Stimulated activated CD8-positive, alpha-beta memory T cell treated with anti-CD3 and anti-CD28 coated beads, Interleukin-12 subunit alpha, Interleukin-12 subunit beta, amount 100 ng/mL, for 24 hours (primary cell): ENCODE measurements around the gene INTS13.
"Not testable (repeated sequence)": the region's sequence is repeated elsewhere in the genome, so short reads cannot be mapped to it uniquely, and the experiment has no call there.

ENCODE experiments used
- DNase-seq: peaks from one replicate; pipeline ENCODE4 v3.0.0-alpha.2; 2020; ENCODE audit errors: extremely low read depth

Gene INTS13, protein sequence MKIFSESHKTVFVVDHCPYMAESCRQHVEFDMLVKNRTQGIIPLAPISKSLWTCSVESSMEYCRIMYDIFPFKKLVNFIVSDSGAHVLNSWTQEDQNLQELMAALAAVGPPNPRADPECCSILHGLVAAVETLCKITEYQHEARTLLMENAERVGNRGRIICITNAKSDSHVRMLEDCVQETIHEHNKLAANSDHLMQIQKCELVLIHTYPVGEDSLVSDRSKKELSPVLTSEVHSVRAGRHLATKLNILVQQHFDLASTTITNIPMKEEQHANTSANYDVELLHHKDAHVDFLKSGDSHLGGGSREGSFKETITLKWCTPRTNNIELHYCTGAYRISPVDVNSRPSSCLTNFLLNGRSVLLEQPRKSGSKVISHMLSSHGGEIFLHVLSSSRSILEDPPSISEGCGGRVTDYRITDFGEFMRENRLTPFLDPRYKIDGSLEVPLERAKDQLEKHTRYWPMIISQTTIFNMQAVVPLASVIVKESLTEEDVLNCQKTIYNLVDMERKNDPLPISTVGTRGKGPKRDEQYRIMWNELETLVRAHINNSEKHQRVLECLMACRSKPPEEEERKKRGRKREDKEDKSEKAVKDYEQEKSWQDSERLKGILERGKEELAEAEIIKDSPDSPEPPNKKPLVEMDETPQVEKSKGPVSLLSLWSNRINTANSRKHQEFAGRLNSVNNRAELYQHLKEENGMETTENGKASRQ

DNA sequence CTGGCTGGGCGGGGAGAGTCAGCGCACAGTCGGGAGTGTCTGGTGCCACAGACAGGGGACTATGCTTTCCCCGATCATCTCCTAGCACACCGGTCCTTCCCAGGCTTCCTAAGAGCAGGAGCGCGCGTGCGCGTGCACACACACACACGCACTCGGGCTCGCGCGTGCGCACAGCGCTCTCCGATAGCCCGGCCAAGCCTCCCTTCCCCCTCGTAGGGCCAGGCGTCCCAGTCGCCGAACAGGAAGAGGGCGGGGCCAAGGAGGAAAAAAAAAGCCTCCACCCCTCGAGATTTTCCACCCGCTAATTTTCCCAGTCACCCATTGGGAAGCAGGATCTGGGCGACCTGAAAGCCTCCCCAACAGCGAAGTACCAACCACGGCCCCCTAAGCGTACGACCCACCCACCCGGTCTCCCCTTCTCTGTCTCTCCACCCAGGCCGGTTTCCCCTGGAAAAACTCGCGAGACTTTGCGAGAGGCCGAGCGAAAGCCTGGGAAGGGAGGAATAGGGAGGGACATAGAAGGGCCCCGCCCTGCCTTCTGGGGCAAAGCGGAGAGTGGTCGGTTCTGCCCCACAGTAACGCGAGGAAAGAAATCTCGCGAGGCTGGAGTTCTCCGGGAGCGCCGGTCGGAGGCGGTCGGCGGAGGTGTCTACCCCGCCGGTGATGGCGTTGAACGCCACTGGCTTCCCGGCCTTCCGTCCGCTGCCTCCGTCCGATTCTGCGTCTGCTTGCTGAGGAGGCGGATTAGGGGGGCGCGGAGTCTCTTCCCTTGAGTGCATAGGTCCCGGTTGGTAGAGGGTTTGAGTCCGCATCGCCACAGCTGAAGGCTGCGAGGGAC, at the start of gene INTS13, which contains the start of gene FGFR1OP2:
TSS of gene INTS13 (minus strand) at position 119 of the 838 bp plus-strand sequence. CDS start 1,178 bp downstream, outside the sequence.
TSS of gene FGFR1OP2 (plus strand) at position 608 of the 838 bp plus-strand sequence. CDS start 15,689 bp downstream, outside the sequence.
- DNase-seq = peak; percentile 89

DNA sequence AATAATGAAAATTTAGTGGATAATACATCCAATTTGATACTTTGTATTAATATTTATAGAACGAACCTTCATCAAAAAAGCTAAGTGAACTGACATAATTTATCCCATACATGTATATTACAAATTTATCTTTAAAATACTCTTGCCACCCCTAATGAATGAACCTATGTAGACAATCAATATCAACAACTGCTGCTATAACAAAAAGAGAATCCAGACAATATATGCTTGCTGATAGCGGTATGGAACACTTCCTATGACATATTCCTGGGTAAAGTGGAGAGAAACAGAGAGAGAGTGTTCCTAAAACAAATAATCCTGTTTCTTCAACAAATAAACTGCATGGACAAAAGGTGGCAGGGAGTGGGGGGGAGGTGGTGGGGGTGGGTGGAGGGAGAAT, 45.1 kb upstream of the INTS13 start:
- no peak for DNase-seq

DNA sequence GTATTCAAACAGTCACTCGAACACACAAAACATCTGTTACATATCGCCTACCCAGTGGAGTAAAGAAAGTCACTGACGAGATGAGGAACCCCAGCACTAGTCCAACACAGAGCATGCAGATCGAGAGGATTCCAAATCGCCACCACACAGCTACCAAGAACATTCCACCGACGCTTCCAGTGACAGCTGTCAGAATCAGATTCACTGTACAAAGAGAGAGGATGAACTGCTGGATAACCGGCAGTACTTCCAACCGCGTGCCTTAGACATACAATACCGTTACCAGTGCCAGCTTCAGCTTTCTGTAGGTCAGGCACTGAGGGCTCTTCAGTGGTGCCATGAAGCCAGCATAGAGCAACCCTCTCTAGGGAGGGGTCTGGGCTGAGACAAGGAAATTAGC, 42.0 kb upstream of the INTS13 start:
- no peak for DNase-seq

DNA sequence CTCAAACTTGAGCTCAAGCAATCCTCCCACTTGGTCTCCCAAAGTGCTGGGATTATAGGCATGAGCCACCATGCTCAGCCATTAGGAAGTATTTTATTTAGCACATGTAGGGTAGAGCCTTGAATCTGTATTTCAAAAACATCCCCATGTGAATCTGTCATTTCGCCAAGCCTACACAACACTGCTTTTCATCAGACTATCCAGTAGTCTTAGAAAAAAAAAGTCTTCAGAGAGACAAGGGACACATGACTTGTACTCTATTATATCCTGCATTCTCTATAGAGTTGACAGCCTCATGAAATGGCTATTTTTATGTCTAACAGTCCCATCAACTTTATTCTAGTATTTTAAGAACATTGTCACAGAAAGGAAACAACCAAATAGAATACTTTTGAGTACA, 41.0 kb upstream of the INTS13 start:
- DNase-seq = no peak

DNA sequence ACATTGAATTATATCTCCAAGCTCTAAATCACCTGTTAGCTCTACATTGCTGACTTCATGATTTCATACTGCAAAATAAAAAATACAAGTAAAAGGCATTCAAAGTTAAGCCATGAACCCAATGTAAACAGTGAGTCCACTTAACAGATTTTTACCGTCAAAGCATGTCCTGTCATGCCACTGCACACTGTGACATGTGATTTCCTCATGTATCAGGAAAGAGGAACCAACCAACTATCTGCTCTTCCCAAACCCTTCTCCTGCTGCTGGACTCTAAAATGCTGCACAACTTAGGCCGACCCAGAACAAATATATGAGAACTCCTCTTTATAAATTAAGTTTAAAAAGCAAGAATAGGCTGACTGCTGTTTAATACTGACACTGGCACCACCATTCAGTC, 38.9 kb upstream of the INTS13 start:
- DNase-seq = no peak

DNA sequence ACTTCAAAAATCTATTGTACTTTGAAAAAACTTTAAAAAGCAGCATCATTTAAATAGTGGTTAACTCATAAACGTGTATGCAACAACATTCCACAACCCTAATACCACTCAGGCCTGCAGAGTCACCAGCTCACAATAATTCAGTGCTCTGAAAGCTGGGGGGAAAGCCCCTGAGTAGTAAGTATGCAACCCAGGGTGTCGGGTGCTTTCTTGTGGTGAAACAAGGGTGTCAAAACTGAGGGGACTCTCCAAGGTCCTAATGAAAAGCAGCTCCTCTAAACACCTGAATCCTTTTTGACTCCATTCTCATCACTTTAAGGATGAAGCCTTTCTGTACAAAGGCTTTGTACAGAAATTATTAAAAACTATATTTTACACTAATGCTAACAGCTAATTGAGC, 34.2 kb upstream of the INTS13 start:
- peak; percentile 9 for DNase-seq

DNA sequence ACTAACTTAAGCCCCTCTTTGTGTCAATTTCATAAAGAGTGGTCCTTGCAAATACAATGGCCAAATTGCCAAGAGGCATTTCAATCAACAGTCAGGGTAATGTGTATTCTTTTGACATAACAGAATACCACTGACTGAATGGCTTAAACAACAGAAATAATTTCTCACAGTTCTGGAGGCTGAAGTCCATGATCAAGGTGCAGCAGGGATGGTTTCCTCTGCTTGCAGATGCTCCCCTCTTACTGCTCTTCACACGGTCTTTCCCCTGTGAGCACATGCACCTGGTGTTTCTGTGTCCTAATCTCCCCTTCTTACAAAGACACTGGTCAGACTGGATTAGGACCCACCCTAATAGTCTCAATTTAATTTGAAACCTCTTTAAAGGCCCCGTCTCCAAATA, 32.4 kb upstream of the INTS13 start:
- DNase-seq = no peak

DNA sequence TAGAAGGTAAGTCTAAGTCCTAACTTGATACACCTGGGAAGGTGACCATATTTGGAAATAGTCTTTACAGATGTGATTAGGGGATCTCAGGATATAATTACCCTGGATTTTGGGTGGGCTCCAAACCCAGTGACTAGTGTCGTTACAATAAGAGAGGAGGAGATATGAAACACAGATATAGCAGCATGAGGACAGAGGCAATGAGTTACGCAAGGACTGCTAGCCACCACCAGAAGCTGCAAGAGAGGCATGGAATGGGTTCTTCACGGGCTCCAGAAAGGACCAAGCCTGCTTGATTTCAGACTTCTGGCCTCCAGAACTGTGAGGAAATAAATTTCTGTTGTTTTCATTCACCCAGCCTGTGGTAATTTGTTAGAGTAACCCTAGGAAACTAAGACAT, 29.1 kb upstream of the INTS13 start:
- no peak for DNase-seq

DNA sequence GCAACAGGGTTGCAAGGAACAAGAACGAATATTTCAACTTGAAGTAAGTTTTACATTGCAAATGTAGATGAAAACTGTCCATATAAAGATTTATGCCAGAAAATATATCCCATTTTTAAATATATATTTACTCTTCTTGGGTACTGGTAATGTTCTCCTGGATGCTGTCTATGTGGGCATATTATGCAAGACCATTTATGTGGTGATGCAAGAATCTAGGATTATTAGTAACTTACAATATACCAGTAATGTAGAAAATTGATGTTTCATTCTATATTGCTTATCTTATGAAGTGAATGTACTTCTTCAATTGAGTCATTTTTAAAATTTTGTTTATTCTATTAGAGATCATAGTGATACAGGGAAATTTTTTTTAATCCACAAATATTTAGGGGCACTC, 25.6 kb upstream of the INTS13 start:
- DNase-seq = no peak

DNA sequence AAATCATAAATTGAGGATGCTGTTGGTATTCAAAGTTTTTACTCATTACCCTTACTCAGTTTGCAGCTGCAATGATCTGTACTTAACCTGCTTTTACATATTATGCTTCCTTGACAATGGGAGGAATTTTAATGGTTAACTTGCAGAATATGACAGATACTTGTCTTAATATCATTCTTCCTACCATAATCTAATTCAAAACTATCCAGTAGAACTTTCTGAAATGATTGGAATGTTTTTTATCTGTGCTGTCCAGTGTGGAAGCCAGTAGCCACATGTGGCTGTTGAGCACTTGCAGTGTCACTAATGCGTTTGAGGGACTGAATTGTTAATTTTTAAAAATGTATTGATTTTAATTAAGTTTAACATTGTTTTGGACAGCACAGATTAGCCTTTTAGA, 24.0 kb upstream of the INTS13 start:
- DNase-seq = no peak

DNA sequence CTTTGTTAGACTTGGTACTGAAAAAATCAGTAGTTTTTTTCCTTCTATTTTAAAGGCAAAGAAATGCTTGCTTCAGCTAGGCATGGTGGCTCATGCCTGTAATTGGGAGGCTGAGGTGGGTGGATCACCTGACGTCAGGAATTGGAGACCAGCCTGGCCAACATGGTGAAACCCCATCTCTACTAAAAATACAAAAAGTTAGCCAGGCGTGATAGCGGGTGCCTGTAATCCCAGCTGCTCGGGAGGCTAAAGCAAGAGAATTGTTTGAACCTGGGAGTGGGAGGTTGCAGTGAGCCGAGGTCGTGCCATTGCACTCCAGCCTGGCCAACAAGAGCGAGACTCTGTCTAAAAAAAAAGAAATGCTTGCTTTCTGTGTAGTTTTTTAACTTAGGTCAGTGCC, 23.6 kb upstream of the INTS13 start:
- DNase-seq = not testable (repeated sequence)

DNA sequence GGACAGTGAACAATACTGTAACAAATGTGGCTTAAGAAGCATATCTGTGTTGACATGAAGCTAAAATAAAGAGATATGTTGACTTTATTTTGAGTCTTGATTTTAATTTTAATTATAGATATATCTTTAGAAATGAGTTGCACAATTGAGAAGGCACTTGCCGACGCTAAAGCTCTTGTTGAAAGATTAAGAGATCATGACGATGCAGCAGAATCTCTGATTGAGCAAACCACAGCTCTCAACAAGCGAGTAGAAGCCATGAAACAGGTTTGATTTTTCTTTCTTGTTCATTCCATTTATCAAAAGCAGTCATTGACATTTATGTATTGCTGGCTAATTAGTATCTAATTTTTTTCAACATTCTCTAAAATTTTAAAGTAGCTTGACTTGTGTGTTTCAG, 16.2 kb upstream of the INTS13 start:
- no peak for DNase-seq

DNA sequence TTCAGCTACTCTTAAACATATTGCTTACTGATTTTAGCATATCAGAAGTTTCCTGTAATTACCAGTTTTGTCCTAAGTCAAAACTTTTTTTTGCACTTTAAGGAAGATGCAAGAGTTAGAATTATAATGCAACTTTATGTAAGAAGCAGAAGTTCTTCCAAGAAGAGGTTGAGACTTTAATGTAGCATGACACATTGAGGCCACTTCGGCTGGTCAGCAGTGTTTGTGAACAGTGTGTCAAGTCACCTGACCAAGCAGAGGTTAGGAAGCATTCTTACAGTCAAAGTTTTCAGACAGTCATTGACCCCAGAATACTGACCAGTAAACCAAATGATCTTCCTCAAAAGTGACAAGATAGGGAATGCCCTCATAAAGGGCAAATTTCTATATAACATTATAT, 15.7 kb upstream of the INTS13 start:
- DNase-seq = no peak

DNA sequence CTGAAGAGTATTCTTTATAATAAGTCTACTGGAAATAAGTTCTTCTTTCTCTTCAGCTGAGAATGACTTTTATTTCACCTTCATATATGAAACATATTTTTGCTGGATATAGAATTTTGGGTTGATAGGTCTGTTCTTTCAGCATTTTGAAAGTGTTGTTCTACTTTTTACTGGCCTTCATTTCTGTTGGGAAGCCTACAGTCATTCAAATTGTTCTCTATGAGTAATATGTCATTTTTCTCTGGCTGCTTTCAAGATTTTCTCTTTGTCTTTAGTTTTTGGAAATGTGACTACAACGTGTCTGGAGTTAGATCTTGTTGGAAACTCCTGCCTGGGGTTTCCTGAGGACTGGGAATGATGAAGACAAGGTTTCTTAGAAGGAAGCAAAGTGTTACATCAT, 10.5 kb upstream of the INTS13 start:
- DNase-seq = no peak

DNA sequence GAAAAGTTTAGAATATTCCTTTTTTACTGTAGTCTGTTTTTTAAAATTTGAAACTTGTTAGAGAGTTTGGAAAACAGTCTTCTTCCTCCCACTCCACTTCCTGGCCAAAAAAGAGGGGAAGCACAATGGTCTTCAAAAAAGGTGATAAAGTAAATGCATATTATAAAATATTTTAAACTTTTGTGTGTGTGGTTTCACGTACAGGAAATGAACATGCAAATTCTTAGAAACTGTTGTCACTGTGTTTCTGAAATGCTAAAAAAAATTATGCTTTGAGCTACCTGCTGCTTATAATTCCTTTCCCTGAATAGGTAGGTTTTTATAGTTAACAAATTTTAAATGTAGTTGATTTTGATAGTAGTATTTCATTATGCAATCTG, 3.4 kb upstream of the INTS13 start:
- no peak for DNase-seq

DNA sequence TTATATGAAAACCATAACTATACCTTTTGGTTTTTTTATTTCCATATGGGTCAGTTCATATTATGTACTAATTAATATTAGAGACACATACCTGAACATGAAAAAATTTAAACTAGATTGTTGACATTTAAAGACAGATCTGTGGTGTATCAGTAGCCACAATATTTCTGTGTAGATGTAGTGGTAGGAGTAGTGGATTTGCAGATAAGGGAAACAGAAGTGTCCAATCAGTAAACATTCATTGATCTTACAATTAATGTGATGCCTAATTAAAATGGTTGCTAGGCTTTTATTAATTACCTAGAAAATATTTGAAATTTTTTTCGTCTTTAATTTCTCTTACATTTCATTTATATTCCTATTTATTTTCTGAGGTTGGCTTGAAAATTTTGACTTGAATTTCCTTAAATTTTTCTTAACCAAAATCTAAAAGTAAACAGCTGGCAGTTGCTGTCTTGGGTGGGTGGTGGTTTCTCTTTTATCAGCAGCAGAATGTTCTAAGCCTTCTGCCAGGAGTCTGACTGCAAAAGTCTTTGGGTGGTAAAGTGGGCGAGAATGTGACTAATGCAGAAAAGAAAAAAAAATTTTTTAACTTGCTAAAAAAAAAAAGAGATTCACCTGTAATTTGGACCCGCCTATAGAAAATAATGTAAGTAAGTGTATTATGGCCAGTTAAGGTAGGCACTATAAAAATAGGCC, 2.9 kb upstream of the INTS13 start:
- no peak for DNase-seq

DNA sequence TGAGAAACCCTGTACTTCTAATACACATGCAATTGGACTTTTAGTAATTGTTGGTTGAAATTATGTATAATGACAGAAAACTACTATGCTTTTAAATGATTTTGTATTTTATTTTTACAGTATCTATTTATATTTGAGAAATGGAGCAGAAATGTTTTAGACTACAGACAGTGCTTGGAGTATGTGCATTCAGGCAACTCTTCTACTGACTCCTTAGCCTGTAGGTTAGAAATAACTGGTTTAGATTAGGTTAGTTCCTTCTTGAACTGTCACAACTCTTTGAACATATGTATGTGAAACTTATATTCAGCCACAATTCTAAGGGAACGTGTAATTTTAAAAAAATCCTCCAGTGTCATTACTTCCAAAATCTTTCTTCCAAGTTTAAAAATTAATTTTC, 2.2 kb upstream of the INTS13 start:
- no peak for DNase-seq

DNA sequence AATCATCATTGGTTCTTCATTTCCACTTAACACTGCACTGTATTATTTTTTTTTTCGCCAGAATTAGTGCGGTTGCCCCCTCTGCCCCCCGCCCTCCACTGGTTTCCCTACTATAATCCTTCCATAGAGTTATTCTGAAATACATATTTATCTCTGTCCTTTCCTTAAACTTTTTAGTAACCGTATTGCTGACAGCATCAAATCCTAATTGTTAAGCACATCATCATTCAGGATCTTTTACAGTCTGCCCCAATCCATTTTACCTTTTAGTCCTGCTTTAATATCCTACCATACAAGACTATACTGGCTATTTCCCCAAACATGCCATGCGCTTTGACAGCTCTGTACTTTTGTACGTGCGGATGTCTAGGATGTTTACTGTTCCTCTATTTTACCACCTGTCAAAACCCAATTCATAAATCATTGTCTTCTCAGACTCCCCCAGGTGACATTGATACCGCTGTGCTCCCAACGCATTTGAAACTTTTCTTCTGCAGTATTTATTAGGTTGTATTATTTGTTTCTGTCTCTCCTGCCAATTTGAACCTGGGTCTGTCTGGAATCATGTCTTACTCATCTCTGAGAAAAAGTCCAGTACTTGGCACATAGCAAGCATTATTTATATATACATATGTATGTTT, 1.5 kb upstream of the INTS13 start:
- no peak for DNase-seq

DNA sequence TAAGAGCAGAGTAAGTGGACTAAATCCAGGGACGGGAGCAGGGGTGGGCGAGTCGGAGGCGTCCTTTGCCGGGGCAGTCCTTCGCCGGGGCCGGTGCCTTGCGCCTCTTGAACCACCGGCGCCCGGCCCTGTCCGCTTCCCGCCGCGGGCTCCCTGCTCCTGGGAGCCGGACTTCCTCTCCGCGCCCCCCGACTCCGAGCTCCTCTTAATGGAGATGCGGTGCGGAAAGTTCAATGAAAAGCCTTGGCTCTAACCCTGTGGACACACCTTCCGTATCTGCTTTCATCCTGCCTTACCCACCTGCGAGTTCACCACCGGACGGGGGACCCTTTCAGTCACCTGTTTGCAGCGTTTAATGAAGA, 901 bp upstream of the INTS13 start:
- DNase-seq = no peak

DNA sequence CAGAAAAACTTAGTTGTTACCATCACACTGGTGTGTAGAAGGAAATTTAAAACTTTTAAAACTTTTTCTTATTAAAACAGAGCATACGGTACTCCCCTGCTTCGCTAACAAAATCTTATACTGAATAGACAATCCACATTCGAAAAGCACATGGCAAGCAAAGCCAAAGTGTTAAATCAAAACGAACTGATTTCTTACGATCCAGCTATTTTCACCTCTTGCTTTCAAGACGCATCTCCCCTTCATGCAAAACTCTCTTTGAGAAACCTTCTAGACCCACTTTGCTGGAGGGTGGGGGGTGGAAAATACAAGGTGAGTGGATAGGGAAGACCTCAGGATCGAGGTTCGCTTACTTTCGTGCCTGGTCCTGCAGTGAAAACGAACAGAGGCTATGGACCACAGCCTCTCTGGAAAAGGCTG, 328 bp downstream of the INTS13 start:
- DNase-seq = no peak
